ENCODE measurements around the gene KLRC4. TPM values are rescaled to one million over a fixed set of nuclear protein-coding genes. Genes with fewer than 3 reads are reported as not detected.

Gene KLRC4
- total and polyA plus RNA-seq, 2 donors (not counting 3 experiments of a cell fraction or from before 2014, with no cell fraction given) = not detected

GRCh38 chr12:10365696-10366405 lies 43.7 kb downstream of the KLRC4 start:
- FAIRE-seq (no peak), DNase-seq (ENCODE audit: low read depth, low spot score) (peak; percentile 55)
- H2AFZ ChIP-seq (ENCODE audit: low read depth, low read length) = peak overlapping the region; percentile 99
- H3K79me2 ChIP-seq (ENCODE audit: control insufficient read depth, insufficient read depth, low read length) = no peaks in the 10 kb centered on the region
- peak overlapping the region; percentile 77 for H3K27ac ChIP-seq (ENCODE audit: insufficient read depth, low read depth, low read length)
- peak overlapping the region; percentile 81 for H3K9ac ChIP-seq (replicated peaks; ENCODE audit: extremely low read depth, insufficient read depth, low read length)
- H4K20me1 ChIP-seq (replicated peaks; ENCODE audit: control insufficient read depth, extremely low read depth, insufficient read depth, low read length) = no peaks in the 10 kb centered on the region
- no peaks in the 10 kb centered on the region for H3K9me1 ChIP-seq (replicated peaks; ENCODE audit: control insufficient read depth, extremely low read depth, insufficient read depth, low read length)
- dilution Hi-C loops (cut with MboI; ENCODE audit: extremely low pct_ligation_motif_present, low sequenced_read_pairs) (no loop called here), intact Hi-C loops (cut with micrococcal nuclease) (loop anchor here (2.0 to 10.0 kb wide), 2 partner anchors 351 to 357 kb away; partner anchors contain the start of genes CLEC12B and YBX3)
- TF ChIP-seq GATA2 (IDR thresholded peaks at IDR 0.05; ENCODE audit: insufficient read depth, insufficient read length, low read depth, low read length) (no peak), POLR2AphosphoS5 (IDR thresholded peaks at IDR 0.05; ENCODE audit: insufficient read depth, low read depth, low read length) (no peak), FOS (IDR thresholded peaks at IDR 0.05; ENCODE audit: borderline replicate concordance, insufficient read depth, low read length) (no peak), CTCF (IDR thresholded peaks at IDR 0.05; ENCODE audit: extremely low read depth in 1 of 2, insufficient read depth in 1 of 2, low read depth in 1 of 2, low read length in 2 of 2) (peak in 1 of 2 donors; percentile 2)
- no peaks in the 10 kb centered on the region for H3K9me3 ChIP-seq (replicated peaks; ENCODE audit: control insufficient read depth, insufficient read depth, low read length)
- H3K4me2 ChIP-seq (ENCODE audit: insufficient read depth, low read length) = peak overlapping the region; percentile 93
- no peaks in the 10 kb centered on the region for H3K27me3 ChIP-seq (ENCODE audit: control insufficient read depth in 2 of 2, insufficient read depth in 2 of 2, low read length in 2 of 2)
- no TSS peak for BruUV-seq (replicated peaks)
- CTCF ChIA-PET = interaction anchor here (0.6 to 3.2 kb wide), 13 partner anchors 8 to 615 kb away, joined by 3 to 18 read pairs (median 5); no protein-coding TSS in a partner anchor
- H3K4me1 ChIP-seq (ENCODE audit: control insufficient read depth, extremely low read depth, insufficient read depth, low read length) = peaks cover 26% of the 10 kb centered on the region
- peak overlapping the region; percentile 62 to 93 (median 78) for H3K4me3 ChIP-seq (replicated peaks in 1 of 3; ENCODE audit: insufficient read depth in 1 of 3, low read depth in 1 of 3, low read length in 3 of 3)
- no peaks in the 10 kb centered on the region for H3K36me3 ChIP-seq (ENCODE audit: control insufficient read depth in 2 of 2, extremely low read depth in 1 of 2, insufficient read depth in 2 of 2, low read length in 2 of 2)
- POLR2A ChIA-PET = no interaction called here

Measured in endothelial cell of umbilical vein (primary cell).